ENCODE data around the gene FPR2. TPM values are rescaled to one million over a fixed set of nuclear protein-coding genes. Genes with fewer than 3 reads are reported as not detected.

FPR2 gene
- total and polyA plus RNA-seq, 2 of the 13 experiments (the other 11 are each of a cell fraction or from before 2014, with no cell fraction given), result not detected

DNA sequence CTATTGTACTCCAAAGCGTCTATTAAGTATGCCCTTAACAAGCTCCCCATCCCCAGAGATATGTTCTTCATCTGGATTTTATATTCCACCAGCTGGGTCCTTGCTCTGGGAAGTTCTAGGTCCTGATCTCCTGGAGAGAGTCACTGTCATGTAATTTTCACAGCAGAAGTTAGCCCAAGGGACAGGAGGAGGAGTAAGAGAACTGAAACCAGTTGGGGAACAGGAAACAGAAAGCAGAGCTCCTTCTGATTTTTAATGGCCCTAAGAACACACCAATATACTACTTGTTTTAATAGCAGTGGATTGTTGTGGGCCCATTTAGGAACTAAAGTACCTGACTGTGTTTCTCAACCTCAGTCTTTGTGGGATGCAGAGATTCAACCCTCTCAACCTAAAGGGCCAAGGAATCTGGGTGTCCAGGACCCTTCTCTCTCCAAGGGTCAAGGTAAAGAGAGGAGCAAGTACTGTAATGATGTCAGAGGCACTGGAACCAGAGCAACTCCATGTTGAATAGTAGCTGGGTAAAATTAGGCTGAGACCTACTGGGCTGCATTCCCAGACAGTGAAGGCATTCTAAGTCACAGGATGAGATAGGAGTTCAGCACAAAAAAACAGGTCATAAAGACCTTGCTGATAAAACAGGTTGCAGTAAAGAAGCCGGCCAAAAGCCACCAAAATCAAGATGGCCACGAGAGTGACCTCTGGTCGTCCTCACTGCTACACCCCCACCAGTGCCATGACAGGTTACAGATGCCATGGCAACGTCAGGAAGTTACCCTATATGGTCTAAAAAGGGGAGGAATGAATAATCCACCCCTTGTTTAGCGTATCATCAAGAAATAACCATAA, 25.9 kb downstream of the FPR2 start:
- DNase-seq (ENCODE audit: low spot score) (no peak), ATAC-seq (no peak), FAIRE-seq (no peak)
- ChIA-PET POLR2A (no interaction called here), CTCF (ENCODE audit: low intra/inter-chr PET ratio, low total read pairs) (no interaction called here)
- no peak overlapping the region for H3K4me3 ChIP-seq (replicated peaks in 1 of 3; ENCODE audit: insufficient read depth in 1 of 3, low read depth in 2 of 3, low read length in 3 of 3)
- H3K9ac ChIP-seq (ENCODE audit: insufficient read depth, low read depth, low read length), result no peak overlapping the region
- 0% methylated on average over 5 of the region's 6 CpGs for WGBS (ENCODE audit: low lambda C conversion rate)
- no TSS peak for BruUV-seq (replicated peaks)
- no peaks in the 10 kb centered on the region for H3K79me2 ChIP-seq (ENCODE audit: insufficient read depth, low read length)
- H3K27ac ChIP-seq (ENCODE audit: extremely low read length, insufficient read depth, low read length), result no peak overlapping the region
- H2AFZ ChIP-seq (ENCODE audit: low read length), result no peak overlapping the region
- H3K4me1 ChIP-seq (ENCODE audit: insufficient read depth, low read length), result no peaks in the 10 kb centered on the region
- TF ChIP-seq NFYB (CRISPR knock-in tag; IDR thresholded peaks at IDR 0.05), result no peak
- TF ChIP-seq HNRNPUL1 (IDR thresholded peaks at IDR 0.05; ENCODE audit: low read depth, low read length), result no peak
- no peaks in the 10 kb centered on the region for H4K20me1 ChIP-seq (ENCODE audit: insufficient read depth, low read length)
- no peaks in the 10 kb centered on the region for H3K27me3 ChIP-seq (ENCODE audit: control insufficient read depth in 1 of 2, insufficient read depth in 2 of 2, low read length in 2 of 2)
- in situ Hi-C loops (cut with HindIII; ENCODE audit: extremely low pct_ligation_motif_present, low pct_unique_long_range_greater_than_20kb), result no loop called here
- H3K9me3 ChIP-seq (ENCODE audit: low read length), result no peaks in the 10 kb centered on the region; the same call in 1 of the 2 replicates
- H3K36me3 ChIP-seq (replicated peaks in 1 of 2; ENCODE audit: control insufficient read depth in 1 of 2, insufficient read depth in 2 of 2, low read length in 2 of 2), result no peaks in the 10 kb centered on the region
- H3K4me2 ChIP-seq (ENCODE audit: low read depth, low read length), result no peak overlapping the region
- intact Hi-C loops (cut with micrococcal nuclease; ENCODE audit: unreplicated experiment), result no loop called here

DNA sequence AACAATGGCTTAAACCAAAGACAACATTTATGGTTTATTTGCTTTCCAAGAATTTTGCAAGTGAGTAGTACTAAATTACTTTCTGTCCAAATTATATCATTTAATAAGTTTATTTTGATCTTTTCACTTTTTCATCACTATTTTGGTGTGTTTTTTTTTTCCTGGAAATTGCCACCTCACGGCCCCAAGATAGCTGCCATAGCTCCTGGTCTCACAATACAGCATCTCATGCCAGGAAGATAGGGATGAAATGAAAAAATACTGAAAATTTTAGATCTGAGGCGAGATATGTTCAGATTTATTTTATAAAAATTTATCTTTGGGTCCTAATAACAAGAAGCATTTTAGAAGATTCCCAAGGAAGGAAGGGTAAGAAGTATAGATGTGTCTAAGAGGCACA, 27.0 kb downstream of the FPR2 start:
- no peak for ATAC-seq
- no peaks in the 10 kb centered on the region for H4K20me1 ChIP-seq (ENCODE audit: insufficient read depth, low read length)
- no peak overlapping the region for H3K4me2 ChIP-seq (ENCODE audit: low read depth, low read length)
- ChIA-PET CTCF (ENCODE audit: low intra/inter-chr PET ratio, low total read pairs) (no interaction called here), POLR2A (no interaction called here)
- no peak overlapping the region for H3K9ac ChIP-seq (ENCODE audit: insufficient read depth, low read depth, low read length)
- H3K36me3 ChIP-seq (replicated peaks in 1 of 2; ENCODE audit: control insufficient read depth in 1 of 2, insufficient read depth in 2 of 2, low read length in 2 of 2), result no peaks in the 10 kb centered on the region
- WGBS (ENCODE audit: low lambda C conversion rate), result 0% methylated on average over 2 of the region's 2 CpGs
- H3K9me3 ChIP-seq (ENCODE audit: low read length), result peaks cover 3% of the 10 kb centered on the region; the same call in 1 of the 2 replicates
- intact Hi-C loops (cut with micrococcal nuclease; ENCODE audit: unreplicated experiment) (no loop called here), in situ Hi-C loops (cut with HindIII; ENCODE audit: extremely low pct_ligation_motif_present, low pct_unique_long_range_greater_than_20kb) (no loop called here)
- no peaks in the 10 kb centered on the region for H3K27me3 ChIP-seq (ENCODE audit: control insufficient read depth in 1 of 2, insufficient read depth in 2 of 2, low read length in 2 of 2)
- no peaks in the 10 kb centered on the region for H3K79me2 ChIP-seq (ENCODE audit: insufficient read depth, low read length)
- BruUV-seq (replicated peaks), result no TSS peak
- H2AFZ ChIP-seq (ENCODE audit: low read length), result no peak overlapping the region
- H3K4me3 ChIP-seq (replicated peaks in 1 of 3; ENCODE audit: insufficient read depth in 1 of 3, low read depth in 2 of 3, low read length in 3 of 3), result no peak overlapping the region
- no peak for FAIRE-seq
- H3K27ac ChIP-seq (ENCODE audit: extremely low read length, insufficient read depth, low read length), result no peak overlapping the region
- DNase-seq (ENCODE audit: low spot score), result no peak
- no peaks in the 10 kb centered on the region for H3K4me1 ChIP-seq (ENCODE audit: insufficient read depth, low read length)
- TF ChIP-seq DMAP1 (CRISPR knock-in tag; IDR thresholded peaks at IDR 0.05), result no peak
- no peak for TF ChIP-seq KMT2A (CRISPR knock-in tag; IDR thresholded peaks at IDR 0.05)
- no peak for TF ChIP-seq RORA (CRISPR knock-in tag; IDR thresholded peaks at IDR 0.05)
- no peak for TF ChIP-seq ZNF484 (CRISPR knock-in tag; IDR thresholded peaks at IDR 0.05; ENCODE audit: borderline replicate concordance, low read depth)
- TF ChIP-seq ZNF263 (CRISPR knock-in tag; IDR thresholded peaks at IDR 0.05), result no peak
- no peak for TF ChIP-seq NFIB (CRISPR knock-in tag; IDR thresholded peaks at IDR 0.05; ENCODE audit: borderline replicate concordance)
- TF ChIP-seq, protein P1, sequence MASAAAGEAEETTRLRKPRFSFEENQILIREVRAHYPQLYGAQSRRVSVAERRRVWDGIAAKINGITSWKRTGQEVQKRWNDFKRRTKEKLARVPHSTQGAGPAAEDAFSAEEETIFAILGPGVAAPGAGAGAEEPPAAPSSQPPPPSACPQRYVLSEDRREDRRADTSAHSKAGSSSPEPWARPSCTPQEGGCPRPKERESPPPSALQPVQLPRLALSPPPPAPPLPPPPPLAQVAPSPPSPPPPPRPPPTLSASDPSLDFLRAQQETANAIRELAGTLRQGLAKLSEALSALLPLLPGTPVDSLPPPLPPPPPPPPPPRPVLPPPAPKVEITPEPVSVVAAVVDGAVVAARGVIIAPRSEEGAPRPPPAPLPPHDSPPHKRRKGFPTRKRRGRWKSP (CRISPR knock-in tag; IDR thresholded peaks at IDR 0.05), result no peak
- TF ChIP-seq, protein P2, sequence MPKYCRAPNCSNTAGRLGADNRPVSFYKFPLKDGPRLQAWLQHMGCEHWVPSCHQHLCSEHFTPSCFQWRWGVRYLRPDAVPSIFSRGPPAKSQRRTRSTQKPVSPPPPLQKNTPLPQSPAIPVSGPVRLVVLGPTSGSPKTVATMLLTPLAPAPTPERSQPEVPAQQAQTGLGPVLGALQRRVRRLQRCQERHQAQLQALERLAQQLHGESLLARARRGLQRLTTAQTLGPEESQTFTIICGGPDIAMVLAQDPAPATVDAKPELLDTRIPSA (CRISPR knock-in tag; IDR thresholded peaks at IDR 0.05; ENCODE audit: borderline replicate concordance), result no peak
- no peak for TF ChIP-seq ZNF530 (CRISPR knock-in tag; IDR thresholded peaks at IDR 0.05; ENCODE audit: low read depth)
- TF ChIP-seq MED13 (CRISPR knock-in tag; IDR thresholded peaks at IDR 0.05), result no peak
- no peak for TF ChIP-seq SKI (IDR thresholded peaks at IDR 0.05; ENCODE audit: partially characterized antibody)
- no peak for TF ChIP-seq ZNF350 (CRISPR knock-in tag; IDR thresholded peaks at IDR 0.05; ENCODE audit: borderline replicate concordance, low read depth)

Data from HepG2 (cell line).